Endothelial cell of umbilical vein (primary cell): ENCODE results near the gene TMEM234. TPM values are rescaled to one million over a fixed set of nuclear protein-coding genes. Genes with fewer than 3 reads are reported as not detected.

Source experiments
- BruUV-seq: library from RNA; stranded (reverse); fragments of 400-500 nt; replicated peaks from 2 replicates; lab custom pipeline; 2021; lab: Mats Ljungman, UMichigan
- CTCF ChIA-PET: fragments of 300-600, 350-600 bp; sonication (Branson Sonifier 250); formaldehyde crosslinking; loops from one replicate; lab custom pipeline; 2021; ENCODE audit warnings: antibody characterized with exemption, inconsistent platforms; lab: Charles Lee
- POLR2A ChIA-PET: fragments of 300-600, 350-600 bp; sonication (Branson Sonifier 250); formaldehyde crosslinking; loops from one replicate; lab custom pipeline; 2021; ENCODE audit warnings: antibody characterized with exemption, inconsistent platforms; lab: Charles Lee
- DNase-seq: peaks from one replicate; pipeline ENCODE4 v3.0.0-alpha.2; 2011; ENCODE audit warnings: low read depth, low spot score
- FAIRE-seq: peaks from 2 replicates; lab custom pipeline; 2011; peaks lifted over from hg19 to GRCh38; lab: Jason Lieb, UNC
- H2AFZ ChIP-seq: 2 replicates; pipeline ENCODE4 v1.6.0; 2012; ENCODE audit warnings: low read depth, low read length, control low read depth, inconsistent platforms
- H3K27ac ChIP-seq: 2 replicates; pipeline ENCODE4 v1.5.1; 2011; ENCODE audit warnings: low read depth, mild to moderate bottlenecking, control low read depth, low read length, moderate library complexity; ENCODE audit not compliant: insufficient read depth
- H3K27me3 ChIP-seq, 2 experiments: 2 replicates each; pipeline versions ENCODE4 v1.6.0 to v1.6.1; 2011; ENCODE audit warnings: low read length in 2 of 2, mixed read lengths in 1 of 2; ENCODE audit not compliant: control insufficient read depth in 2 of 2, insufficient read depth in 2 of 2
- H3K36me3 ChIP-seq, 2 experiments: 2 replicates in 1 of 2; 3 replicates in 1 of 2; pipeline ENCODE4 v1.5.1; 2011; ENCODE audit warnings: low read length in 2 of 2, mild to moderate bottlenecking in 1 of 2, moderate library complexity in 1 of 2; ENCODE audit not compliant: control insufficient read depth in 2 of 2, insufficient read depth in 2 of 2; ENCODE audit errors: extremely low read depth in 1 of 2
- H3K4me1 ChIP-seq: 3 replicates; pipeline ENCODE4 v1.5.1; 2011; ENCODE audit warnings: mild to moderate bottlenecking, low read length; ENCODE audit not compliant: control insufficient read depth, insufficient read depth; ENCODE audit errors: extremely low read depth
- H3K4me2 ChIP-seq: 2 replicates; pipeline ENCODE4 v1.6.1; 2011; ENCODE audit warnings: low read length, control low read depth, mixed read lengths; ENCODE audit not compliant: insufficient read depth
- H3K4me3 ChIP-seq, 3 experiments: fragments of 200-600 bp in 1 of 3; sonication (generic), shearing (Covaris generic) in 1 of 3; replicated peaks in 1 of 3; 2 replicates each; pipeline ENCODE4 v1.5.1; 2011 to 2016; ENCODE audit warnings: control low read depth in 3 of 3, low read length in 3 of 3, mild to moderate bottlenecking in 2 of 3, inconsistent platforms in 1 of 3, low read depth in 1 of 3, moderate library complexity in 1 of 3; ENCODE audit not compliant: insufficient read depth in 1 of 3
- H3K79me2 ChIP-seq: 2 replicates; pipeline ENCODE4 v1.6.0; 2012; ENCODE audit warnings: low read length, inconsistent platforms; ENCODE audit not compliant: control insufficient read depth, insufficient read depth
- H3K9ac ChIP-seq: replicated peaks from 2 replicates; pipeline ENCODE3; 2011; ENCODE audit warnings: low read length, control low read depth; ENCODE audit not compliant: insufficient read depth; ENCODE audit errors: extremely low read depth
- H3K9me1 ChIP-seq: replicated peaks from 3 replicates; pipeline ENCODE4 v1.6.0; 2011; ENCODE audit warnings: mild to moderate bottlenecking, low read length; ENCODE audit not compliant: control insufficient read depth, insufficient read depth; ENCODE audit errors: extremely low read depth
- H3K9me3 ChIP-seq: replicated peaks from 2 replicates; pipeline ENCODE4 v1.5.1; 2012; ENCODE audit warnings: low read length, inconsistent platforms; ENCODE audit not compliant: control insufficient read depth, insufficient read depth
- H4K20me1 ChIP-seq: replicated peaks from 2 replicates; pipeline ENCODE3; 2011; ENCODE audit warnings: mild to moderate bottlenecking, low read length; ENCODE audit not compliant: control insufficient read depth, insufficient read depth; ENCODE audit errors: extremely low read depth
- EZH2 ChIP-seq: IDR thresholded peaks from 2 replicates; pipeline ENCODE4 v1.6.1; 2012; ENCODE audit warnings: borderline replicate concordance, low read depth, mild to moderate bottlenecking, moderate library complexity, low read length, inconsistent platforms; ENCODE audit not compliant: severe bottlenecking
- FOS ChIP-seq: IDR thresholded peaks from 2 replicates; pipeline ENCODE4 v1.6.1; 2011; ENCODE audit warnings: mild to moderate bottlenecking, low read length, moderate library complexity, borderline replicate concordance; ENCODE audit not compliant: insufficient read depth
- GATA2 ChIP-seq: IDR thresholded peaks from 2 replicates; pipeline ENCODE4 v1.7.0; 2011; ENCODE audit warnings: low read depth, mild to moderate bottlenecking, moderate library complexity, mixed read lengths, low read length; ENCODE audit not compliant: insufficient read length, insufficient read depth
- JUN ChIP-seq: IDR thresholded peaks from 2 replicates; pipeline ENCODE4 v1.6.1; 2011; ENCODE audit warnings: borderline replicate concordance, low read depth; ENCODE audit not compliant: insufficient read length, insufficient read depth
- MYC ChIP-seq: IDR thresholded peaks from one replicate; pipeline ENCODE4 v1.6.1; 2011; ENCODE audit warnings: mild to moderate bottlenecking, low read depth, low read length
- POLR2A ChIP-seq: IDR thresholded peaks from 2 replicates; pipeline ENCODE4 v1.6.1; 2012; ENCODE audit warnings: low read depth, mild to moderate bottlenecking, control low read depth, low read length
- POLR2AphosphoS5 ChIP-seq: IDR thresholded peaks from 2 replicates; pipeline ENCODE4 v1.6.1; 2012; ENCODE audit warnings: low read depth, mild to moderate bottlenecking, control low read depth, low read length, moderate library complexity; ENCODE audit not compliant: insufficient read depth
- dilution Hi-C: fragments of 300-500 bp; cut with MboI; formaldehyde crosslinking; loops from one replicate; pipeline ENCODE4 v1.15.0; 2019; ENCODE audit warnings: low sequenced_read_pairs; ENCODE audit not compliant: extremely low pct_ligation_motif_present
- intact Hi-C: fragments of 100-400 bp; cut with micrococcal nuclease; formaldehyde crosslinking; loops from one replicate; pipeline ENCODE4 v1.10.0; 2022
- polyA plus RNA-seq, 4 experiments: library from polyadenylated mRNA; depleted of rRNA in 3 of 4; stranded (reverse) in 3 of 4; unstranded in 1 of 4; fragments of >200 nt; gene quantifications; 2 replicates each; pipeline versions ENCODE4 v1.2.1 to v1.2.3, GENCODE V29; 2011 to 2012; ENCODE audit warnings: missing spikeins in 1 of 4
- total RNA-seq: library from RNA; stranded (reverse); gene quantifications from 2 replicates; pipeline ENCODE4 v1.2.3, GENCODE V29; 2021
- TF ChIP-seq, protein P1 (sequence below), 2 donors: IDR thresholded peaks; 1 replicate in 1 of 2; 2 replicates in 1 of 2; pipeline ENCODE4 v1.5.1; 2011; ENCODE audit warnings: low read length in 2 of 2, mild to moderate bottlenecking in 2 of 2, moderate library complexity in 2 of 2, control low read depth in 1 of 2, inconsistent platforms in 1 of 2, low read depth in 1 of 2; ENCODE audit not compliant: insufficient read depth in 1 of 2; ENCODE audit errors: extremely low read depth in 1 of 2
- TF ChIP-seq, protein P2 (sequence below): IDR thresholded peaks from 2 replicates; pipeline ENCODE4 v1.6.1; 2011; ENCODE audit not compliant: insufficient read depth, insufficient read length

TMEM234 gene
- total and polyA plus RNA-seq, 2 donors (not counting 3 experiments of a cell fraction or from before 2014, with no cell fraction given) = 20.7 to 21.3 TPM

DNA sequence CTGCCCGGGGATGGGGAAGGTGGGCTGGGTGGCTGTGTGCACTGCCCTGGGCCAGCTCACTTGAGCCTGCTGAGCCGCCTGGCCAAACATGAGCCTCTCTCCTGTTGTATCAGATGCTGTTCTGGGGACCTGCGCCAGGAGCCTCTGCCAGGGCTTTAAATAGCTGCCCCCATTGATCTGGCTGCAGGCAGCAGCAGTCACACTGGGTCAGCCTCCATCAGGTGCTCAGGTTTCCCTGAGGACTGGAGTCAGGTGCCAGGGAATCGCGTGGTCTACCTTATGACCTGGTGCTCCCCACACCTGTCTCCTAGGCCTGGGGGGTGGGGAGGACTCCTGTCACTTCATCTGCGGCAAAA lies 22.5 kb downstream of the TMEM234 start:
- POLR2A ChIA-PET = no interaction called here
- no peak overlapping the region for H2AFZ ChIP-seq
- CTCF ChIA-PET = interaction anchor here (0.8 to 3.0 kb wide), 5 partner anchors 16 to 214 kb away, joined by 3 to 13 read pairs (median 3); partner anchors contain the start of gene MARCKSL1
- H3K9ac ChIP-seq = no peak overlapping the region
- no peaks in the 10 kb centered on the region for H3K27me3 ChIP-seq
- no TSS peak for BruUV-seq
- FAIRE-seq (no peak), DNase-seq (no peak)
- H4K20me1 ChIP-seq = no peaks in the 10 kb centered on the region
- no peaks in the 10 kb centered on the region for H3K79me2 ChIP-seq
- H3K4me2 ChIP-seq = no peak overlapping the region
- peaks cover 14% of the 10 kb centered on the region for H3K4me1 ChIP-seq
- dilution Hi-C loops (no loop called here), intact Hi-C loops (loop anchor here (2.0 kb wide), 1 partner anchor 19 kb away; no protein-coding TSS in a partner anchor)
- no peaks in the 10 kb centered on the region for H3K9me3 ChIP-seq
- no peaks in the 10 kb centered on the region for H3K9me1 ChIP-seq
- no peak for TF ChIP-seq JUN
- TF ChIP-seq, protein P1, sequence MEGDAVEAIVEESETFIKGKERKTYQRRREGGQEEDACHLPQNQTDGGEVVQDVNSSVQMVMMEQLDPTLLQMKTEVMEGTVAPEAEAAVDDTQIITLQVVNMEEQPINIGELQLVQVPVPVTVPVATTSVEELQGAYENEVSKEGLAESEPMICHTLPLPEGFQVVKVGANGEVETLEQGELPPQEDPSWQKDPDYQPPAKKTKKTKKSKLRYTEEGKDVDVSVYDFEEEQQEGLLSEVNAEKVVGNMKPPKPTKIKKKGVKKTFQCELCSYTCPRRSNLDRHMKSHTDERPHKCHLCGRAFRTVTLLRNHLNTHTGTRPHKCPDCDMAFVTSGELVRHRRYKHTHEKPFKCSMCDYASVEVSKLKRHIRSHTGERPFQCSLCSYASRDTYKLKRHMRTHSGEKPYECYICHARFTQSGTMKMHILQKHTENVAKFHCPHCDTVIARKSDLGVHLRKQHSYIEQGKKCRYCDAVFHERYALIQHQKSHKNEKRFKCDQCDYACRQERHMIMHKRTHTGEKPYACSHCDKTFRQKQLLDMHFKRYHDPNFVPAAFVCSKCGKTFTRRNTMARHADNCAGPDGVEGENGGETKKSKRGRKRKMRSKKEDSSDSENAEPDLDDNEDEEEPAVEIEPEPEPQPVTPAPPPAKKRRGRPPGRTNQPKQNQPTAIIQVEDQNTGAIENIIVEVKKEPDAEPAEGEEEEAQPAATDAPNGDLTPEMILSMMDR (IDR thresholded peaks at IDR 0.05; ENCODE audit: extremely low read depth in 1 of 2, insufficient read depth in 1 of 2, low read depth in 1 of 2, low read length in 2 of 2) = no peak
- no peak for TF ChIP-seq EZH2
- TF ChIP-seq, protein P2, sequence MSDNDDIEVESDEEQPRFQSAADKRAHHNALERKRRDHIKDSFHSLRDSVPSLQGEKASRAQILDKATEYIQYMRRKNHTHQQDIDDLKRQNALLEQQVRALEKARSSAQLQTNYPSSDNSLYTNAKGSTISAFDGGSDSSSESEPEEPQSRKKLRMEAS = no peak
- no peak for TF ChIP-seq POLR2A
- no peak for TF ChIP-seq FOS
- TF ChIP-seq MYC = no peak
- no peak for TF ChIP-seq GATA2
- no peak for TF ChIP-seq POLR2AphosphoS5
- H3K4me3 ChIP-seq = no peak overlapping the region
- peaks cover 10 to 22% of the 10 kb centered on the region in 2 experiments for H3K36me3 ChIP-seq
- H3K27ac ChIP-seq = no peak overlapping the region
